ENCODE data around the gene PLD5.

PLD5 gene

DNA sequence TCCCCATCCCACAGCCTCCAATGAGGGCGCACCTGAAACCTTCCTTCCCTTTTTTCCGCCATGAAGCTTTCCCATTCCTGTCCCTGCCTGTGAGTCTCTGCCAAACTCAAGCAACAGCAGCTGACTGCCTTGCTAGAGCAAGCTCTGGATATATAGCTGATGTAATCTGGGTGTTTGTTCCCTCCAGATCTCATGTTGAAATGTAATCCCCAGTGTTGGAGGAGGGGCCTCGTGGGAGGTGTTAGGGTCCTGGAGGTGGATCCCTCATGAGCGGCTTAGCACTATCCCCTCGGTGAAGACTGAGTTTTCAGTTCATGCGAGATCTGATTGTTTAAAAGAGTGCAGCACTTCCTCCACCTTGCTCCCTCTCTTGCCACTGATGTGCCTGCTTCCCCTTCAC lies 321.2 kb downstream of the PLD5 start:
- H3K27me3 ChIP-seq (replicated peaks; ENCODE audit: control insufficient read depth, insufficient read depth, low read length): no peaks in the 10 kb centered on the region; the same call in 1 of the 2 replicates
- DNase-seq (ENCODE audit: extremely low read depth, insufficient read length): no peak
- no peaks in the 10 kb centered on the region for H3K36me3 ChIP-seq (ENCODE audit: control insufficient read depth, insufficient read depth, low read length)
- TF ChIP-seq, protein P1, sequence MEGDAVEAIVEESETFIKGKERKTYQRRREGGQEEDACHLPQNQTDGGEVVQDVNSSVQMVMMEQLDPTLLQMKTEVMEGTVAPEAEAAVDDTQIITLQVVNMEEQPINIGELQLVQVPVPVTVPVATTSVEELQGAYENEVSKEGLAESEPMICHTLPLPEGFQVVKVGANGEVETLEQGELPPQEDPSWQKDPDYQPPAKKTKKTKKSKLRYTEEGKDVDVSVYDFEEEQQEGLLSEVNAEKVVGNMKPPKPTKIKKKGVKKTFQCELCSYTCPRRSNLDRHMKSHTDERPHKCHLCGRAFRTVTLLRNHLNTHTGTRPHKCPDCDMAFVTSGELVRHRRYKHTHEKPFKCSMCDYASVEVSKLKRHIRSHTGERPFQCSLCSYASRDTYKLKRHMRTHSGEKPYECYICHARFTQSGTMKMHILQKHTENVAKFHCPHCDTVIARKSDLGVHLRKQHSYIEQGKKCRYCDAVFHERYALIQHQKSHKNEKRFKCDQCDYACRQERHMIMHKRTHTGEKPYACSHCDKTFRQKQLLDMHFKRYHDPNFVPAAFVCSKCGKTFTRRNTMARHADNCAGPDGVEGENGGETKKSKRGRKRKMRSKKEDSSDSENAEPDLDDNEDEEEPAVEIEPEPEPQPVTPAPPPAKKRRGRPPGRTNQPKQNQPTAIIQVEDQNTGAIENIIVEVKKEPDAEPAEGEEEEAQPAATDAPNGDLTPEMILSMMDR (IDR thresholded peaks at IDR 0.05; ENCODE audit: insufficient read depth, low read length, poor library complexity, severe bottlenecking): no peak
- no peak overlapping the region for H3K4me3 ChIP-seq (replicated peaks; ENCODE audit: low read depth, low read length)

- no peak overlapping the region for H3K4me3 ChIP-seq (replicated peaks; ENCODE audit: low read depth, low read length)
- no peaks in the 10 kb centered on the region for H3K36me3 ChIP-seq (ENCODE audit: control insufficient read depth, insufficient read depth, low read length)
- no peak for DNase-seq (ENCODE audit: extremely low read depth, insufficient read length)
- H3K27me3 ChIP-seq (replicated peaks; ENCODE audit: control insufficient read depth, insufficient read depth, low read length): no peaks in the 10 kb centered on the region; the same call in 1 of the 2 replicates
- TF ChIP-seq, protein P1 (IDR thresholded peaks at IDR 0.05; ENCODE audit: insufficient read depth, low read length, poor library complexity, severe bottlenecking): no peak
Measured at GRCh38 chr1:242201090-242201489, 323.4 kb downstream of the PLD5 start.

DNA sequence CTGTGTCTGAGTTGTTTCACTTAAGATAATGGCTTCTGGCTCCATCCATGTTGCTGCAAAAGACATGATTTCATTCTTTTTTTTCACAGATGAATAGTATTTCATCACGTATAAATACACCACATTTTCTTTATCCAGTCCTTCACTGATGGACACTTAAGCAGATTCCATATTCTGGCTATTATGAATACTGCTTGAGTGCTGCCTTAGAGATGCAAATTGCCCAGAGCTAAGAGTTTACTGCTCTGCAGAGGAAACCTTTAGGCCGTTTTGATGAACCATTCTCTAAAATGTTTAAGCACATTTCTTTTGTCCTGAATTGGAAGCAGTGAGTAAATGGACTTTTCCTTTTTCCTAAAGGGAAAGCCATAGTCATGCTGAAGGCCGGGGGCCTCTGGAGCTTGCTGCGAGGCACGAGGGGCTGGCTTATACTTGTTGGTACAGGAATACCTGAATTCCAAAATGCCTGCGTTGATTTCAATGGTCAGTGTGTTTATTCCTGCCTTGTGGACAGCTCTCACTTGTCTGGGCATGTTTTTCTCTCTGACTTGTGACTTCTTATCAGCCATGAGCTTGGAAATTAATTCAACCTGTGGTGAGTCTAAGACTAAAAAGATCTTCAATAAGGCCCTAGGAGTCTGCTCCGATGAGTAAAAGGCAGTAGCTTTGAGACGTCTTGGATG lies 324.6 kb downstream of the PLD5 start:
- Histone ChIP-seq H3K36me3 (ENCODE audit: control insufficient read depth, insufficient read depth, low read length) (no peaks in the 10 kb centered on the region), H3K4me3 (replicated peaks; ENCODE audit: low read depth, low read length) (no peak overlapping the region), H3K27me3 (replicated peaks; ENCODE audit: control insufficient read depth, insufficient read depth, low read length) (no peaks in the 10 kb centered on the region; the same call in 1 of the 2 replicates)
- TF ChIP-seq, protein P1 (IDR thresholded peaks at IDR 0.05; ENCODE audit: insufficient read depth, low read length, poor library complexity, severe bottlenecking): no peak
- no peak for DNase-seq (ENCODE audit: extremely low read depth, insufficient read length)

DNA sequence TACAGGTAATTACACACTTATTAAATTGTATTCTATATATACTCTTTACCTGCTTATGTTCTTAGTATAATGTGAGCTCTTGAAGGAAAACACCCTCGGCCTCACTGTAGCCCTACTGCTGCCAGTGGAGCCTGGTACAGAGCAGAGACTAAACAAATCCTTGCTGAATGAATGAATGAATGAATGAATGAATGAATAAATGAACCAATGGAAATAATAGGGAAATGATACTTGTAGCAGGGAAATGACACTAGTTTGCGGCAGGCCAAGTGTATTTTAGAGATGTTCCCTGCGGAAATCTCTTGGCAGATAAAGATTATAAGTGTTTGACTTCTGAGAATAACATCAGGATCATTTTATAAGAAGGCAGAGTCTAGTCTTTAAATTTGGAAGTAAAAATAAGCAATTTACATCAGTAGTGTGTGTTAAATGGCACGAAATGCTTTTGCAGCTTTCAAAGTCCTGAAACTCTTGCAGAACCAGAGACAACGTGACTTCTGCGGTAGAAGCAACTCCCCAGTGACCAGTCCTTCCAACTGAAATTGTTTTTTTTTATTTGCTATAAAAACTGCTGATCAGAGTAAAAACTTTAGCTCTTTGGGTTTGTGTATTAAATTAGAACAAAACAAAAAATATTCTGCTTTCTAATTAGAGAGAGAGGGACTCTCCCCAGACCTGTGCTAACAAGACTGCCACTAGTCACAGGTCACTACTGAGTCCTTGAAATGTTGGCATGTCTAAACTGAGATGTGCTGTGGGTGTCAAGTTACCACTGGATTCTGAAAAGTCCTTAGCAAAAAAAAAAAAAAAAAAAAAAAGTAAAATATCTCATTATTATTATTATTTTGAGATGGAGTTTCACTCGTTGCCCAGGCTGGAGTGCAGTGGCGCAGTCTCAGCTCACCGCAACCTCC lies 326.3 kb downstream of the PLD5 start:
- no peak overlapping the region for H3K4me3 ChIP-seq (replicated peaks; ENCODE audit: low read depth, low read length)
- TF ChIP-seq, protein P1 (IDR thresholded peaks at IDR 0.05; ENCODE audit: insufficient read depth, low read length, poor library complexity, severe bottlenecking): no peak
- DNase-seq (ENCODE audit: extremely low read depth, insufficient read length): no peak

DNA sequence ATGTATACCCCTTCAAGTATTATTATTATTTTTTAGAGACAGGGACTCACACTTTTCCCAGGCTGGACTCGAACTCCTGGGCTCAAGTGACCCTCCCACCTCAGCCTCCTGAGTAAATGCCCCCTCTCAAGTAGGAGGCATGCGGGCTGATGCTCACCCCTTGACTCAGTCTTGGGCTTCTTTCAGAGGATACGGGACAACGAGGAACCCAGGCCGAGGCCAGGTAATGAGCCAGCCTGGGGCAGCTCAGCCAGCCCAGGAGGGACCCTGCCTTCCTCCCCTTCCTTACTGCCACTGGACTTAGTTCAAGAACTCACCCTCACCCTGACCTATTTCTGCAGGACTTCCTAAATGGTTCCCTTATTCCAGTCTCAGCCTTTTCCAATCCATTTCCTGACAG lies 327.6 kb downstream of the PLD5 start:
- Histone ChIP-seq H3K4me3 (replicated peaks; ENCODE audit: low read depth, low read length) (no peak overlapping the region), H3K27me3 (replicated peaks; ENCODE audit: control insufficient read depth, insufficient read depth, low read length) (no peaks in the 10 kb centered on the region), H3K36me3 (ENCODE audit: control insufficient read depth, insufficient read depth, low read length) (no peaks in the 10 kb centered on the region)
- no peak for DNase-seq (ENCODE audit: extremely low read depth, insufficient read length)
- TF ChIP-seq, protein P1 (IDR thresholded peaks at IDR 0.05; ENCODE audit: insufficient read depth, low read length, poor library complexity, severe bottlenecking): no peak

More for the DNA sequence above, 326.3 kb downstream of the PLD5 start:
- Histone ChIP-seq H3K36me3 (ENCODE audit: control insufficient read depth, insufficient read depth, low read length) (no peaks in the 10 kb centered on the region), H3K27me3 (replicated peaks; ENCODE audit: control insufficient read depth, insufficient read depth, low read length) (no peaks in the 10 kb centered on the region; the same call in 1 of the 2 replicates)

Data from GM06990 (cell line).